Trophoblast cell (in vitro differentiated cells and primary cell): ENCODE results near the gene ABCC10.

Source experiments
- DNase-seq, 2 donors: peaks; one replicate each; pipeline ENCODE4 v3.0.0-alpha.2; 2016
- H2AFZ ChIP-seq: 2 replicates; pipeline ENCODE4 v1.6.1; 2013; ENCODE audit warnings: low read length, moderate library complexity, mild to moderate bottlenecking; ENCODE audit not compliant: insufficient read depth, poor library complexity
- H2AK5ac ChIP-seq: 2 replicates; pipeline ENCODE4 v1.6.1; 2013; ENCODE audit warnings: mild to moderate bottlenecking, low read length
- H2BK120ac ChIP-seq: 2 replicates; pipeline ENCODE4 v1.6.1; 2013; ENCODE audit warnings: low read length, mild to moderate bottlenecking, moderate library complexity; ENCODE audit not compliant: insufficient read depth, poor library complexity
- H2BK12ac ChIP-seq: 2 replicates; pipeline ENCODE4 v1.6.1; 2013; ENCODE audit warnings: mild to moderate bottlenecking, low read length, moderate library complexity
- H2BK5ac ChIP-seq: 2 replicates; pipeline ENCODE4 v1.6.1; 2013; ENCODE audit warnings: low read length, low read depth, moderate library complexity, mild to moderate bottlenecking; ENCODE audit not compliant: poor library complexity
- H3K14ac ChIP-seq: 2 replicates; pipeline ENCODE4 v1.6.1; 2013; ENCODE audit warnings: mild to moderate bottlenecking, low read length
- H3K18ac ChIP-seq: 2 replicates; pipeline ENCODE4 v1.6.1; 2013; ENCODE audit warnings: mild to moderate bottlenecking, low read length
- H3K23ac ChIP-seq: 2 replicates; pipeline ENCODE4 v1.6.1; 2013; ENCODE audit warnings: low read length
- H3K27ac ChIP-seq: 2 replicates; pipeline ENCODE4 v1.5.1; 2013; ENCODE audit warnings: low read depth, mild to moderate bottlenecking, inconsistent platforms, low read length, moderate library complexity
- H3K27me3 ChIP-seq: 2 replicates; pipeline ENCODE4 v1.6.1; 2013; ENCODE audit warnings: inconsistent platforms, mild to moderate bottlenecking, low read length, moderate library complexity; ENCODE audit not compliant: insufficient read depth
- H3K36me3 ChIP-seq, 2 experiments: 1 replicate in 1 of 2; 2 replicates in 1 of 2; pipeline ENCODE4 v1.6.1; 2013; ENCODE audit warnings: low read length in 2 of 2, mild to moderate bottlenecking in 2 of 2, moderate library complexity in 1 of 2; ENCODE audit not compliant: insufficient read depth in 2 of 2, control insufficient read depth in 1 of 2
- H3K4ac ChIP-seq: 2 replicates; pipeline ENCODE4 v1.6.1; 2013; ENCODE audit warnings: low read depth, mild to moderate bottlenecking, low read length, moderate library complexity
- H3K4me1 ChIP-seq, 2 experiments: 1 replicate in 1 of 2; 2 replicates in 1 of 2; pipeline ENCODE4 v1.6.1; 2013; ENCODE audit warnings: low read length in 2 of 2, mild to moderate bottlenecking in 2 of 2, moderate library complexity in 1 of 2; ENCODE audit not compliant: insufficient read depth in 2 of 2, control insufficient read depth in 1 of 2
- H3K4me2 ChIP-seq: 2 replicates; pipeline ENCODE4 v1.6.1; 2013; ENCODE audit warnings: inconsistent platforms, mild to moderate bottlenecking, low read length, moderate library complexity
- H3K4me3 ChIP-seq: 2 replicates; pipeline ENCODE4 v1.5.1; 2013; ENCODE audit warnings: mild to moderate bottlenecking, low read depth, low read length, inconsistent platforms
- H3K79me1 ChIP-seq: one replicate; pipeline ENCODE4 v1.6.1; 2013; ENCODE audit warnings: low read length
- H3K79me2 ChIP-seq: 2 replicates; pipeline ENCODE4 v1.6.1; 2013; ENCODE audit warnings: low read length, mild to moderate bottlenecking; ENCODE audit not compliant: control insufficient read depth, insufficient read depth, poor library complexity
- H3K9ac ChIP-seq: 2 replicates; pipeline ENCODE4 v1.6.1; 2013; ENCODE audit warnings: mild to moderate bottlenecking, low read length
- H3K9me3 ChIP-seq: 2 replicates; pipeline ENCODE4 v1.6.1; 2013; ENCODE audit warnings: low read depth, mild to moderate bottlenecking, control low read depth, inconsistent platforms, low read length; ENCODE audit not compliant: insufficient read depth
- H4K12ac ChIP-seq: 2 replicates; pipeline ENCODE4 v1.6.1; 2013; ENCODE audit warnings: low read depth, mild to moderate bottlenecking, low read length, moderate library complexity
- H4K8ac ChIP-seq: 2 replicates; pipeline ENCODE4 v1.6.1; 2013; ENCODE audit warnings: low read depth, mild to moderate bottlenecking, low read length, moderate library complexity
- H4K91ac ChIP-seq: one replicate; pipeline ENCODE4 v1.6.1; 2013; ENCODE audit warnings: low read depth, mild to moderate bottlenecking, low read length, moderate library complexity
- WGBS: extraction: QIAGEN DNeasy Blood & Tissue Kit; methylation state at CpG from one replicate; pipeline ENCODE4 v1.1.7; 2013; ENCODE audit warnings: missing lambda C conversion rate; ENCODE audit not compliant: insufficient read length, insufficient coverage; ENCODE audit errors: extremely low coverage; 5-methylcytosine and 5-hydroxymethylcytosine counted together

Gene ABCC10

DNA sequence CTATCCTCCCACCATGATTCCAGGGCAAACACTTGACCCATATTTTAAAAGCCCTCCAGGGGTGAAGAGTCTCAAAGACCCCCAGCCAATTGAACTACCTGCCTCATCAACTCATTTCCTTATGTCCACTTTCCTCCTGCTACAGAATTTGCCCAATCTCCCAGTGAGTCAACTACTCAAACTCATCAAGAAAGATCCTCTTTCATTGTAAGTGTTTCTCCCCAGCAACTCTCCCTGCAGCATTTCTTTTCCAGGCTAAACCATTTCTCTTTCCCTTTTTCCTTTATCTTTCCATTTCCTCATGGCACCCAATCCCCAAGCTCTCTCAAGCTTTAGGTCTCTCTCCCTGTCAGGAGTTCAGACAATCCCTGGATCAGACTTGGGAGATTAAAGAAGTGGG is 26.5 kb downstream of the ABCC10 start:
- no peaks in the 10 kb centered on the region for H3K9me3 ChIP-seq
- H2AFZ ChIP-seq, result no peak overlapping the region
- no peak overlapping the region for H3K23ac ChIP-seq
- no peak overlapping the region for H3K9ac ChIP-seq
- no peak overlapping the region for H2BK120ac ChIP-seq
- no peaks in the 10 kb centered on the region for H3K79me2 ChIP-seq
- peaks cover 8% of the 10 kb centered on the region for H3K27me3 ChIP-seq
- no peak overlapping the region for H2AK5ac ChIP-seq
- H3K27ac ChIP-seq, result no peak overlapping the region
- no peak overlapping the region for H3K18ac ChIP-seq
- no peak overlapping the region for H4K8ac ChIP-seq
- no peak overlapping the region for H4K91ac ChIP-seq
- H3K4me3 ChIP-seq, result no peak overlapping the region
- H3K36me3 ChIP-seq, result peaks cover 31 to 35% of the 10 kb centered on the region in 2 experiments
- DNase-seq, result no peak
- H2BK5ac ChIP-seq, result no peak overlapping the region
- no peaks in the 10 kb centered on the region for H3K79me1 ChIP-seq
- no peak overlapping the region for H2BK12ac ChIP-seq
- H3K4me2 ChIP-seq, result no peak overlapping the region
- no peak overlapping the region for H3K14ac ChIP-seq
- no peak overlapping the region for H3K4ac ChIP-seq
- no peak overlapping the region for H4K12ac ChIP-seq
- H3K4me1 ChIP-seq, result peaks cover 3 to 4% of the 10 kb centered on the region in 2 experiments

- Histone ChIP-seq H3K79me2 (no peaks in the 10 kb centered on the region), H3K4ac (no peak overlapping the region), H3K18ac (no peak overlapping the region), H2BK5ac (no peak overlapping the region), H3K9ac (no peak overlapping the region), H3K4me1 (peaks cover 3 to 4% of the 10 kb centered on the region in 2 experiments), H4K8ac (no peak overlapping the region), H3K36me3 (peaks cover 27 to 32% of the 10 kb centered on the region in 2 experiments), H3K9me3 (no peaks in the 10 kb centered on the region), H3K23ac (no peak overlapping the region), H3K79me1 (no peaks in the 10 kb centered on the region), H4K12ac (no peak overlapping the region), H3K27ac (no peak overlapping the region), H3K14ac (no peak overlapping the region), H2BK120ac (no peak overlapping the region), H3K4me2 (peak overlapping the region; percentile 94), H4K91ac (no peak overlapping the region), H3K4me3 (peak overlapping the region; percentile 75), H2AK5ac (no peak overlapping the region), H2AFZ (no peak overlapping the region), H2BK12ac (no peak overlapping the region), H3K27me3 (peaks cover 8% of the 10 kb centered on the region)
- no CpG with 5 or more reads among the region's 17 CpGs for WGBS
- DNase-seq, result peak in 1 of 2 donors; percentile 87
Measured at GRCh38 chr6:43454290-43454695, 27.0 kb downstream of the ABCC10 start.

DNA sequence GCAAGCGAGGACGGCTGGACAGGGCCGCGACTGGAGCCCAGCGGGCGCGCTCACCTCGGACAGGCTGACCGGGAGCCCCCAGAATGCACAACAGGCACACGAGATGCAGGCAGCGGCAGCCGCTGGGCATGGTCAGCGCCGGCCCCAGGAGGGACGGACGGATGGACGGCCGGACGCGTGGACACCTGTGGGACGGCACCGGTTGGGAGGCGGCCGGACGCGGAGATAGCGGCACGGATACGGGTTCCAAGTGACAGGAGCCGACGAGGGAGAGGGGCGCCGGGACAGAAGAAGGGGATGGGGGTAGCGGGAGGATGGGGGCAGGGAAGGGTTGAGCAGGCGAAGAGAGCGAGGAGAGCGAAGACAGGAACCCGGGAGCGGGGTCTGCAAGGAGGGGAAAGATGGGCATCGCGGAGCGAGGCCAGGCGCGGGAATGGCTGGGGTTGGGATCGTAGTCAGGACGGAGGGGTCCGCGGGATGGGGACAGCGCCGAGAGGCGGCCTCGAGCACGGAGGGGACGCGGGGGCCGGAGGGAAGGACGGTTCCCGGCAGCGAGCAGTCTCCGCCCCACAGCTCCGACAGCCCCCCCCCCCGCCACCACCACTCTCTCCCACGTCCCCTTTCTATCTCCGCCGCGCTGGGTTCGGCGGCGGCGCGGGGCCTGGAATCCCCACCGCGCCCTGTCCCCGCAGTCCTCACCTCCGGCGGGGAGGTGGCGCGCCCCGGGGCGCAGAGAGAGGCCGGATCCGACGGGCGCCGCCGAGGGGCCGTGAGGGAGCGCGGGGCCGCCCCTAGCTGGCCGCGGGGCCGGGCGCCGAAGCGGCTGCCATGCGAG is 27.6 kb downstream of the ABCC10 start:
- Histone ChIP-seq H3K79me1 (no peaks in the 10 kb centered on the region), H2BK12ac (no peak overlapping the region), H2BK5ac (no peak overlapping the region), H4K8ac (no peak overlapping the region), H3K4me3 (peak overlapping the region; percentile 75), H2AK5ac (no peak overlapping the region), H3K36me3 (peaks cover 21 to 25% of the 10 kb centered on the region in 2 experiments), H3K14ac (no peak overlapping the region), H4K12ac (no peak overlapping the region), H2AFZ (peak overlapping the region; percentile 43), H3K9me3 (peaks cover under 1% of the 10 kb centered on the region), H3K9ac (peak overlapping the region; percentile 57), H3K4me2 (peak overlapping the region; percentile 94), H4K91ac (peak overlapping the region; percentile 22), H3K27me3 (peaks cover 8% of the 10 kb centered on the region), H3K4me1 (peaks cover 3 to 4% of the 10 kb centered on the region in 2 experiments), H3K23ac (no peak overlapping the region), H2BK120ac (no peak overlapping the region), H3K18ac (no peak overlapping the region), H3K4ac (no peak overlapping the region), H3K79me2 (no peaks in the 10 kb centered on the region), H3K27ac (no peak overlapping the region)
- peak; percentile 36 to 82 for DNase-seq
- WGBS, result no CpG with 5 or more reads among the region's 97 CpGs

DNA sequence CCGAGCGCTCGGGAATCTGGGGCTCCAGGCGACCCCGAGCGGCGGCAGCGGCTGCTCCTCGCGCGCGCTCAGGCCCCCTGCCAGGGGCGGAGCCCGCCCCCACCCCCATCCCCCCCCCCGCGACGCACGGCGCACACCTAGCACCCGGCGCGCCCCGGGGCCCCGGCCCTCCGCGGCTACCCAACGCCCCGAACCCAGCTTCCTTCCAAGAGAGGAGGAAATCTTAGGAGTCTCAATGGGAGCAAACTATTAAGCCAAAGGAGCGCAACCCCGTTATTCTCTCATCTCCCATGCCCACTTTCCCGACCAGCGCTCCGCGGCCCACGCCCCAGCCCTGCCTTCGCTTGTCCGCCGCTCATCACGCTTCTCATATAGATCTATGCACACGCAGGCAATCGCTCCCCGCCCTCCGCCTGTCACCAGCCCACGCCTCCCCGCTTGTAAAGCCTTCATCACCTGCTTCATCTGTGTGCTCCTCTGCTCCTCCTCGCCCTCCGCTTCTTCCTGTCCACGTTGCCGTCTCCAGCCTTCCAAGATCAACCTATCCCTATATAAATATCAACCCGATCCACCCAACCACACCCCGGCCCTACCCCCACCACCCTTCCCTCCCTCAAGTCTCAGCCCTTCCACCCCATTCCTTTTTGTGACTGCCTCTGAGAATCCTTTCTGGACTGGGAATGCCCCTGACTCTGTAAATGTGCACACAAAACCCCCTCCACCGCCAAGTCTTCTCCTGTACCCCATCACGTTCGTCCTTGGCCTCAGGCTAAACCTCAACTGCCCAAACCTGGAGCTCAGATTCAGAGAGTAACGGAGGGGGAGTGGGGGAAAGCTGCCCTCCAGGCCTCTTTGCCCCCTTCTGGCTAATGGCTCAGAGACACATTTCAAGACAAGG is 28.4 kb downstream of the ABCC10 start, which contains the start of gene DLK2:
Gene DLK2, minus strand, starts transcription at position 18 of the 898 bp plus-strand sequence. CDS start 723 bp downstream, outside the sequence.
- Histone ChIP-seq H3K23ac (no peak within 1 kb of the TSS), H3K14ac (no peak within 1 kb of the TSS), H3K79me1 (no peaks in the 10 kb centered on the region), H3K79me2 (no peaks in the 10 kb centered on the region), H3K9me3 (peaks cover 2% of the 10 kb centered on the region), H3K9ac (peak within 1 kb of the TSS; percentile 57), H3K27me3 (peaks cover 8% of the 10 kb centered on the region), H4K12ac (no peak within 1 kb of the TSS), H3K4me1 (peaks cover 3 to 4% of the 10 kb centered on the region in 2 experiments), H3K18ac (no peak within 1 kb of the TSS), H3K36me3 (peaks cover 12 to 17% of the 10 kb centered on the region in 2 experiments), H3K4me3 (peak within 1 kb of the TSS; percentile 75), H4K91ac (peak within 1 kb of the TSS; percentile 22), H2BK120ac (no peak within 1 kb of the TSS), H2BK5ac (no peak within 1 kb of the TSS), H3K4ac (no peak within 1 kb of the TSS), H2AFZ (peak within 1 kb of the TSS; percentile 77), H3K27ac (no peak within 1 kb of the TSS), H2BK12ac (no peak within 1 kb of the TSS), H4K8ac (no peak within 1 kb of the TSS), H3K4me2 (peak within 1 kb of the TSS; percentile 94), H2AK5ac (no peak within 1 kb of the TSS)
- DNase-seq, result peak; percentile 67 to 74
- no CpG with 5 or more reads among the region's 55 CpGs for WGBS
